ENCODE measurements around the gene KXD1. TPM values are rescaled to one million over a fixed set of nuclear protein-coding genes. Genes with fewer than 3 reads are reported as not detected.

Gene KXD1
- total RNA-seq, 1 donor from 2014 or later, result 79.5 TPM

DNA sequence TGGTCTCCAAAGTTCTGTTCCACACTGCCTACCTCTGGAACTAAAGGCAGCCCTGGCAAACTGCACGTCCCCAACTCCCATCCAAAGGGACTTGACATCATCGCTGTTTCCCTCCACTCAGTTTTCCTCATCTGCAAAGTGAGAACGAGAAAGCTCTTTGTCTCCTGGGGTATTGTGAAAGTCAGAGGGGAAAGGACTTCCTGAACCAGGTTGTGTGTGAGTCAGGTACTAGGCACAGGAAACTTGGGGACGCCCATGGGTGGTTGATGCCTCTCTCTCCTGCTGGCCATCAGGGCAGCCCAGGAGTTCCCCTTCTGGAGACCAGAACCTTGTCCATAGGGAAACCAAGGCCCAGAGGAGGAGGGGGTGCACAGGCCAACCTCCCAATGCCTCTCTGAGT lies 44.2 kb downstream of the KXD1 start:
- no peak for DNase-seq (ENCODE audit: low spot score)

- DNase-seq (ENCODE audit: low spot score), result no peak
Observed at GRCh38 chr19:18603255-18603957, 45.7 kb downstream of the KXD1 start.

DNA sequence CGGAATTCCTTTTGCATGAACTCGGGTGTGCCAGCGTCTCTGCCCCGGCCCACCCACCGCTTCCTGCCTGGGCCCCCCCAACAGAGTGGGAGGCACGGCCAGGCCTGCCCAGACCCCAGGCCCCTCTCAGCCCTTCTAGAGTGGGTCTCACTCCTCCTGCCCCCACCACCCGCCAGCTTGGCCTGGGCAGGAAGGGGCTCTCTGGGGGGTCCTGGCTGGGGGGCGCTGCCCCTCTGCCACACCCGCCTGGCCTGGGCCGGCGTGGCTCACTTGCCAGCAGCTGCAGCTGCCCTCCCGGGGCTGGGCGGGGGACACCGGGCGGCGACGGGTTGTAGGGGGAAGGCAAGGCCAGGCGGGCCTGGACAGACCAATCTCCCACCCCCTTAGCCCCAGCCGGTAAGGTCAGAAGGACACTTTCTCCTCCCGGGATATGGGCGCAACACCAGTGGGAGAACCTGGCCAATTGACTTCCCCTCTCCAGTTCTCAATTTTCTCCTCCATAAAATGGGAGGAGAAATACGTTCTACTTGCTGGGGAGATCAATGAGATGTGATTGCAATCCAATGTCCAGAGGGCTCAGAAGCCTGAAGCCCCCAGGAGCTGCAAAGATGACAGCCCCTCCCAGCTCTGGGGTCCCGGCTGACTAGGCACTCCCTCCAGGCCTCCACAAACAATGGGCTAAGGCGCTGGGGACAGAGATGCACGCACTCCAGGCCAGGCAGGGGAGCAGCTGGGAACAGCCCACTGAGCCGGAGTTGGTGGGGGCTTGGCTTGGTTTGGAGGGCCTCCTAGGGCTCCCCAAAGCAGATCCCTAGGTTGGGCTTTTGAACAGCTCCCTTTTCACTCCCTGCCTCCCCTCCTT lies 46.5 kb downstream of the KXD1 start:
- no peak for DNase-seq (ENCODE audit: low spot score)

DNA sequence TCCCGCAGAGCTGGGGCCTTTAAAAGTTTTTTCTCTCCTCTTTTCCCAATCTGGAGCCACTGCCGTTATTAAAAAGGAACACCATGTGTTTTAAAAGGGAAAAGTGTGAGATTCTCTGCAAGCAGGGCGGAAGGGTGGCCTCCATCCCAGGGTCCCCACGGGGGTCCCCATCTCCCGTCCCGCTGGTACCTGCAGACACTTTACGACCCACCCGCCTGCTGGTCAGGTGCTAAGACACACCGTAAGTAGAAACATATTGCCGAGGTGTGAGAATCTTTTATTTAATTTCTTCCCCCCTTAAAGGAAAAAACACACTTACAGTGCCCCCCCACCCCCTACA lies 47.1 kb downstream of the KXD1 start:
- no peak for DNase-seq (ENCODE audit: low spot score)

- no peak for DNase-seq (ENCODE audit: low spot score)
Observed at GRCh38 chr19:18605196-18605545, 47.5 kb downstream of the KXD1 start.

- DNase-seq (ENCODE audit: low spot score), result no peak
Observed at GRCh38 chr19:18605546-18606280, 48.0 kb downstream of the KXD1 start.

DNA sequence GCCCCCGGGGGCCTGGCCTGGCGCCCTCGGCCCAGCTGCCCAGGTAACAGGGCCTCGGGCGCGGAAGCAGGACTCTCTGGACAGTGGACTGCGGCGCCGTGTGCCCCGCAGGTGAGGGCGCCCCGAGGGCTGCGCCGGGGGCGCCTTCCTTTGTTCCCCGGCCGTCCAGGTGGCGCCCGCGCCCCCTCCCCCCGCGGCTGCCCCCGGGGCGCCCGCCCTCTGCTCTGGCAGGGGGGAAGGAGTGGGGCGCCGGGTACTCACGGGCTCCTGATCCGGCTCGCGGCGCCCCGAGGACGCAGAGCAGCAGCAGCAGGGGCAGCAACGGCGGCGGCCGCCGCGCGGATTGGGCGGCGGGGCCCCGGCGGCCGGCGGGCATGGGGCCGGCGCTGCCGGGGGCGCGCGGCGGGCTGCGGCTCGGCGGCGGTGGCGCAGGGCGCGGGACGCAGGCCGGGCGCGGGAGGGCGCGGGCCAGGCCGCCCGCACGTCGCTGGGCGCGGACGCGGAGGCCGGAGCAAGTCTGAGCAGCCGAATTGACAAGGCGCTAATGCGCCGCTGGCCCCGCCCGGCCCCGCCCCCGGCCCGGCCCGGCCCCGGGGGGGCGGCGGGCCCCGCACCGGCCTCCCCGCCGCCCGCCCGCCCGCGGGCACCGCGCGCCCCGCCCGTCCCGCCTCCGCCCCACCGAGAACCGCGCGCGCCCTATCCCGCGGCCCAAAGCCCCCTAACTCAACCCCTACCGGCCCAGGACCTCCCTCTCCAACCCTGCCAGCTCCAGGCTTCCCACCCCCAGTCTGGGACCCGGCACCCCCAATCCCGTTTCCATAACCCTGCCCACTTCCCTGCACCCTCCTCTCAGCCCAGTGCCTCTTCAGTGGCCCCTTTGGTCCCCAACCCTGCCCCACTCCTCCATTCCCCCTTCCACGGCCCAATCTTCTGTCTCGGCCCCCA lies 48.9 kb downstream of the KXD1 start, which contains the start of gene CRLF1:
CRLF1 (minus strand) TSS at position 519 of the 945 bp plus-strand sequence; CDS start at position 376, 143 bp downstream.
- no peak for DNase-seq (ENCODE audit: low spot score)

- no peak for DNase-seq (ENCODE audit: low spot score)
Observed at GRCh38 chr19:18607226-18608101, 49.8 kb downstream of the KXD1 start.

DNA sequence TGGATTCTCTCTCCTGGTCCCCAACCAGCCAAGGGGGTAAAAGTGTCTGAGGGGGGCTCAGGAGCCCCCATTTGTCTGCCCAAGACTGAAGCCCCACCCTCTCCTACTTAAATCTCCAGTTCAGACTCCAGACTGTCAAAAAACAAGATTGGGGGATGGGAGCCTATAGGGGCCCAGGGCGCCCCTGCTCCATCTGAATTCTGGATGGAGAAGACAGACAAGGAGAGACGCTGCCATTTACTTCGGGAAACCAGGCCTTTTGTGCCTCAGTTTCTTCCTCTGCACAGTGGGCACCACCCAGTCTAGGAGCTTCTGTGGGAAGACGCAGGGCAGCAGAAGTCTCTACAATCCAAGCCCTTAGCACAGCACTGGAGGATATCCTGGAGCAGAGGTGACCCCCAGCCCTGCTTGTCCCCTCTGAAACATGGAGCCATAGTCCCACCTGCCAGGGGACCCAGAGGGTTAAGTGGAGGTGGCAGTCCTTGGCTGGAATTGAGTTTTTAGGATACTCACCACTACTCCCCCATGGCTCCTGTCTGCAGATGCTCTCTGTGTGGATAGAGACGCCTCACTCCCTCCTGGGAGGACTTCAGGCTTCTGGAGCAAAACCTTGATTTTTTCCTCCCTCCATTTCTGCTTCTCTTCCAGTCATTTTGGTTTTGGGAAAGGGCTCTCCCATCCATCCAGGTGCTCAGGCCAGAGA lies 50.6 kb downstream of the KXD1 start:
- DNase-seq (ENCODE audit: low spot score), result no peak

DNA sequence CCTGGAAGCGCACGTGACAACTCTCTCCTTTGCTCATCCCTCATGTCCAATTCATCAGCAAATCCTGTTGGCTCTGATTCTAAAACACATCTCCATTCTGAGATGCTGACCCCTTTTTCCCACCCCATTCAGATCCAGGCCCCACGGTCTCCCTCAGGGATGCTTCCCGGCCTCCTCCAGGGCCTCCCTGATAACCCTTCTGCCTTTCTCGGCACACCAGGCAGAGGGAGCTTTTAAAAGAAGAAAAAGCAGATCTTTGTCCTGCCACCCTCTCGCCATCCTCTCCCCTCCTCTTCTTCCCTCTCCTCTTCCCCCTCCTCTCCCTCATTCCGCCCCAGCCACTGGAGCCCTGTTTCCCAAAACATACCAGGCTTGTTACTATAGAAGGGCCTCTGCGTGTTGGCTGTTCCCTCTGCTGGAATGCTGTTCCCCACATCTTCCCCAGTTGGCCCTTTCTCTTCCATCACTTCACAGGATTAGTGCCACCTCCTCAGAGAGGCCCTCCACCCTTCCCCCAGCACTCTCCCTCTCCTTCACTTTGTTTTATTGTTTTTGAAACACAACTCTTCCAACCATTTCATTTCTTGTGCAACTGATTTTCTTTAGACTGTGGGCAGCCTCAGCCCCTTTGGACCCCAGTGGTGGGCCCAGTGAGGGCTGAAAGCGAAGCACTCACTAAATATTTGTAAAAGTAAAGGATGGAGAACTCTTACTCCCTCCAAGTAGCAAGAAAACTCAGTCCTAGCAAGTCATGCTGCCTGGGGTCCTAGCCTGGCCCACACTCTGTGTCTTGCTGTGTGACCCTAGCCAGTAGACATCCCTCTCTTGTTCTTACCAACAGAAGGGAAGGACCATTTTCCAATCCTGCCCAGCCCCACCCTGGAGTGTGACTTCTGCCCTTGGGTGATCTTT lies 51.4 kb downstream of the KXD1 start:
- no peak for DNase-seq (ENCODE audit: low spot score)

- DNase-seq (ENCODE audit: low spot score), result no peak
Observed at GRCh38 chr19:18609717-18610051, 52.0 kb downstream of the KXD1 start.

DNA sequence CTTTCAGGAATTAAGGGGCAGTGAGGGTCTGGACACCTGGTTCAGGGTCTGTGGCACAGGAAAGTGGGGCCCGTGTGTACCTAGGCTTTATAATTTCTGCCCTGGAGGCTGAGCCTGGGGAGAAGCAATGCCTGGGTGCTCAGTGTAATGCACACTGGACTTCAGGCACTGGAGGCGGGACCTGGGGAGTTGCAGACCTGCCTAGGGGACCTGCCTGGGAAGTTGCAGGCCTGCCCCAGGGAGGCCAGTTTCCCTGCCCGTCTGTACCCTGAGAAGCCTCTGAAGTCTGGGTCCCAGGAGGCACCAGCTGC lies 52.5 kb downstream of the KXD1 start:
- DNase-seq (ENCODE audit: low spot score), result no peak

GRCh38 chr19:18610556-18611326 lies 53.1 kb downstream of the KXD1 start:
- no peak for DNase-seq (ENCODE audit: low spot score)

DNA sequence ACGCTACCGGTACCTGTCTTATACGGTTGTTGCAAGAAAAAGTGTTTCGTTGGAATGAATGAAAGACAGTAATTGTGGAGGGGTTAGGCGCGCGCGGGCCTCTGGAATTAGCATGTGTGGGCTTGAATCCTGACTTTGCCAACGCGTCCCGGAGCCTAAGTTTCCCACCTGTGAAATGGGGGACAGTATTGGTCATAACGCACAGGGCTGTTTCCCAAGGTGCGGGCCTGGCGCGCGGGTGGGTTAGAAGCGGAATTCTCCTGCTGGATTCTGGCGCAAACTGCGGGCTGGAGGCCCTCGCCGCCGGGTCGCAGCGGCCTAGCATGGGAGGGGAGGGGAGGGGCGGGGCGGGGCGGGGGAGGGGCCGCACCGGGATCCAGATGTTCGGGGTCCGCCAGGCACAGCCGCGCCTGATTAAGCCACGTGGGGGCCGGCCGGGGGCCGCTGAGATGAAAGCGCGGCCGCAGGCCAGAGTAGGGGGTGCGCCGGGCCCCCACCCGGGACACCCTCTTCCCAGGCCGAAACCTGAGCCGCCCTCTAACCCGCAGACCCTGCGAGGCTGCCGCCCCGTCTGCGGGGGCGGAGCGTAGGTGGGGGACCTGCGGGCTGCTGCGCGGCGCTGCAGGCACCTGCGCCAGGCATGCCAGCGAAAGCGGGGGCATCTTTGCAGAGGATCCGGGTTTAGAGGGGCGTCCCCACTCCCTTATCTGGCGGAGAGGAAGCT lies 53.8 kb downstream of the KXD1 start:
- DNase-seq (ENCODE audit: low spot score), result no peak

- DNase-seq (ENCODE audit: low spot score), result no peak
Observed at GRCh38 chr19:18612051-18612771, 54.5 kb downstream of the KXD1 start.

DNA sequence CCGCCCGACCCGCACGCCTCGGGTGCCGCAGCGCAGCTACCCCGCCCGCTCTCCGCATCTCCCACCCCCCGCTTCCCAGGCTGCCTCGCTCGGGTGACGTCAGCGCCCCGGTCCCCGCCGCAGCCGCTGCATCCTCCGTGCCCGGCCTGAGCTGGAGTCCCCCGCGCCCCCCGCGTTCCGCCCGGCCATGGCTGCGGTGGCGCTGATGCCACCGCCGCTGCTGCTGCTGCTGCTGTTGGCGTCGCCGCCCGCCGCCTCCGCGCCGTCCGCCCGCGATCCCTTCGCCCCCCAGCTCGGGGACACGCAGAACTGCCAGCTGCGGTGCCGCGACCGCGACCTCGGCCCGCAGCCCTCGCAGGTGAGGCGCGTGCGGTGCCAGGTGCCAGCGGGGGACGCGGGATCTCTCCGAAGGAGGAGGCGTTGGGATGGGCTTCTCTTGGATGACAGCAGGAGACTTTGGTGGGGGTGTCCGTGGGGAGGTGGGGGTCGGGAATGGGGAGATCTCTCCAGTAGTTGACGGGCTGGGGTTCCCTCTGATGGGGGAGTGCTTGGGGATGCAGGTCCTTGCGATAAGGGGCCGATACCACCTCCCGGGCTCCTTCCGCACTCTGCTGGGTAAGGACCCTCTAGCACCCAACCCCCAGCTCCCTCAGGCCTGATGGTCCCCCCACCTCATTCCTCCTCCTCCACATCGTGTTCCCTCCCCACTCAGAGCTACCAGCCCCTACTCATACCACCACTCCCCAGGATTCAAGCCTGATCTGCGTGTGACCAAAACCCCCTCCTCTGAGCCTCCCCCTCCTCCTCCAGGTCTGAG lies 55.3 kb downstream of the KXD1 start, which contains the start of gene TMEM59L:
TMEM59L (plus strand) TSS at position 99 of the 817 bp plus-strand sequence; CDS start at position 188, 89 bp downstream.
- DNase-seq (ENCODE audit: low spot score), result no peak

Data from ureter (tissue), 1 donor.